AG09319 (cell line): Measurements from ENCODE around the gene GRK1.

Experiments used
- DNase-seq: peaks from one replicate; pipeline ENCODE4 v3.0.0-alpha.2; 2010; ENCODE audit warnings: low read depth; ENCODE audit errors: extremely low read depth
- TF ChIP-seq, protein P1 (sequence below): IDR thresholded peaks from 2 replicates; pipeline ENCODE4 v1.5.1; 2011; ENCODE audit warnings: low read depth, mild to moderate bottlenecking, inconsistent platforms, low read length, moderate library complexity

Gene GRK1

DNA sequence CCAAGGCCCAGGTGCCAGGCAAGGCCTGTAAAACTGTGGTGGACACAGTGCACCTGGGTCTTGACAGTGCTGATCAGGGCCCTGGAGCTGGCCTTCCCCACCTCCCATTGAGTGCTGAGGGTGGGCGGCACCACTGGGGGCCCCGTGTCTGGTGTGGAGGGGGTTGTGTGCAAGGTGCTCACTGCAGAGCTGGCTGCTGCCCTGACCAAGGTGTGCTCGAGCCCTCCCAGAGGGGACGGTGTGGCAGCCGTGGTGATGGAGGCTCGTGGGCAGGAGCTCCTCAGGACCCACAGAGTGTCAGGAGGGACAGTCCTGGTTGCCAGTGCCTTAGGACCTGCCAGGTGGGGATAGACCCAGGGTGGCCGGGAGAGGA, 32.0 kb upstream of the GRK1 start:
- no peak for DNase-seq
- TF ChIP-seq, protein P1, sequence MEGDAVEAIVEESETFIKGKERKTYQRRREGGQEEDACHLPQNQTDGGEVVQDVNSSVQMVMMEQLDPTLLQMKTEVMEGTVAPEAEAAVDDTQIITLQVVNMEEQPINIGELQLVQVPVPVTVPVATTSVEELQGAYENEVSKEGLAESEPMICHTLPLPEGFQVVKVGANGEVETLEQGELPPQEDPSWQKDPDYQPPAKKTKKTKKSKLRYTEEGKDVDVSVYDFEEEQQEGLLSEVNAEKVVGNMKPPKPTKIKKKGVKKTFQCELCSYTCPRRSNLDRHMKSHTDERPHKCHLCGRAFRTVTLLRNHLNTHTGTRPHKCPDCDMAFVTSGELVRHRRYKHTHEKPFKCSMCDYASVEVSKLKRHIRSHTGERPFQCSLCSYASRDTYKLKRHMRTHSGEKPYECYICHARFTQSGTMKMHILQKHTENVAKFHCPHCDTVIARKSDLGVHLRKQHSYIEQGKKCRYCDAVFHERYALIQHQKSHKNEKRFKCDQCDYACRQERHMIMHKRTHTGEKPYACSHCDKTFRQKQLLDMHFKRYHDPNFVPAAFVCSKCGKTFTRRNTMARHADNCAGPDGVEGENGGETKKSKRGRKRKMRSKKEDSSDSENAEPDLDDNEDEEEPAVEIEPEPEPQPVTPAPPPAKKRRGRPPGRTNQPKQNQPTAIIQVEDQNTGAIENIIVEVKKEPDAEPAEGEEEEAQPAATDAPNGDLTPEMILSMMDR, result no peak

DNA sequence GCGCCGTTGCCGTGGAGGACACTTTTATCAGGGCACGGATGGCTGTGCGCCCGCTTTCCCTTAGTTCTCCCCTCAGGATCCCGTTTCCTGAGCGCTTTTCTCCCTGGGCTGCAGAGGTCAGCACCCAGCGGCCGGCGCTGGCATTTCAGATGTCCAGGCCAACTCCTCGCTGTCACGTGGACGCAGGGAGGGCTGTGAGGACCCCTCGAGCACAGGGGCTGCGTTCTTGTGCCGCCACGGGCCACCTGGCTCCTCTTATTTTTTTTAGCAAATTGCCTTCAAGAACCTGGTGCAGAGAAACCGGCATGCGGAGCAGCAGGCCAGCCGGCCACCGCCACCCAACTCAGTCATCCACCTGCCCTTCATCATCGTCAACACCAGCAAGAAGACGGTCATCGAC, 31.3 kb upstream of the GRK1 start:
- TF ChIP-seq, protein P1, result no peak
- DNase-seq, result no peak

GRCh38 chr13:113636266-113636963, 30.6 kb upstream of the GRK1 start:
- TF ChIP-seq, protein P1, result no peak
- DNase-seq, result no peak

- TF ChIP-seq, protein P1, result no peak
- no peak for DNase-seq
These were observed 29.5 kb upstream of the GRK1 start for GRCh38 chr13:113637262-113638160.

GRCh38 chr13:113638173-113638746, 28.8 kb upstream of the GRK1 start:
- no peak for DNase-seq
- TF ChIP-seq, protein P1, result no peak

DNA sequence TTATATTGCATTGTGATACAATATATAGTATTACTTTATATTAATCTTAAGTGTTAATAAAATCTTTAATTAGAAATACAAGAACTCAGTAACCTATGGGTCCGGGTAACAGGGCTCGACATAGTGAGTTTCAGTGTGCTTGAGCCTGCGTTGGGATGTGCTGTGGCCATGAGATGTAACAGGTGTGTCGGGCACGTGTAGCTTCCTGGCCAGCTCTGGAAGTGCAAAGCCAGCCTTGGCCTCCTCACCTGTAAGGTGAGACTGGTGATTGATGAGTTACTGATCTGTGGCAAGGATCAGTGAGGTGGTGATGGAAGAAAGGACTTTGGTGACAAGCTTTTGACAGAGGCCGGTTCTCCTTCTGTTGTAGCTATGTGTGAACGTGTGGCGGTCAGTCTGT, 28.2 kb upstream of the GRK1 start:
- TF ChIP-seq, protein P1, result no peak
- DNase-seq, result no peak

- TF ChIP-seq, protein P1, result no peak
- no peak for DNase-seq
These were observed 27.3 kb upstream of the GRK1 start for GRCh38 chr13:113639616-113640262.
